HCT116 (cell line): Measurements from ENCODE around the gene CACNA2D3. TPM values are rescaled to one million over a fixed set of nuclear protein-coding genes. Genes with fewer than 3 reads are reported as not detected.

ENCODE experiments used
- ATAC-seq: fragments of 200-7000 bp; cut with Tn5 transposase; 2 replicates; pipeline ENCODE4 v1.9.1; 2020; ENCODE audit warnings: mild to moderate bottlenecking, moderate library complexity
- BruUV-seq: library from RNA; stranded (reverse); fragments of 400-500 nt; replicated peaks from 2 replicates; lab custom pipeline; 2021; lab: Mats Ljungman, UMichigan
- CTCF ChIA-PET: fragments of 300-600 bp; sonication (Branson Sonifier 250); formaldehyde crosslinking; loops from one replicate; lab custom pipeline; 2021; ENCODE audit warnings: antibody characterized with exemption; lab: Charles Lee
- POLR2A ChIA-PET: fragments of 300-600, 350-600 bp; sonication (Branson Sonifier 250); formaldehyde crosslinking; loops from one replicate; lab custom pipeline; 2021; ENCODE audit warnings: antibody characterized with exemption; lab: Charles Lee
- RAD21 ChIA-PET, 2 experiments: fragments of 300-600 bp; sonication (Branson Sonifier 250); formaldehyde crosslinking; loops; one replicate each; lab custom pipeline; 2023; ENCODE audit warnings: low total read pairs in 2 of 2; ENCODE audit not compliant: uncharacterized antibody in 2 of 2, unreplicated experiment in 2 of 2, low non-redundant PET in 1 of 2; lab: Charles Lee
- DNase-seq: peaks from one replicate; pipeline ENCODE4 v3.0.0-alpha.2; 2010; ENCODE audit warnings: low read depth, low spot score
- H2AFZ ChIP-seq: fragments of 200-600 bp; shearing (Covaris generic), sonication (generic); 2 replicates; pipeline ENCODE4 v1.6.1; 2017; ENCODE audit warnings: low read depth, mixed run types, mixed read lengths, antibody characterized with exemption, low read length; ENCODE audit not compliant: poor library complexity, severe bottlenecking
- H3K27ac ChIP-seq: 2 replicates; pipeline ENCODE4 v1.5.1; 2012; ENCODE audit warnings: low read depth, low read length
- H3K27me3 ChIP-seq: fragments of 200-600 bp; sonication (generic); 2 replicates; pipeline ENCODE4 v1.6.1; 2016; ENCODE audit warnings: mixed run types, low read length, mixed read lengths; ENCODE audit not compliant: insufficient read depth
- H3K36me3 ChIP-seq, 2 experiments: fragments of 200-500 bp in 1 of 2; fragments of 200-600 bp in 1 of 2; sonication (Bioruptor generic) in 1 of 2; sonication (generic) in 1 of 2; 2 replicates each; pipeline versions ENCODE4 v1.5.1 to v1.6.1; 2014 to 2016; ENCODE audit warnings: low read length in 2 of 2, inconsistent platforms in 1 of 2, mixed read lengths in 1 of 2, mixed run types in 1 of 2; ENCODE audit not compliant: insufficient read depth in 2 of 2, control insufficient read depth in 1 of 2
- H3K4me1 ChIP-seq, 2 experiments: fragments of 200-600 bp in 1 of 2; sonication (generic) in 1 of 2; 2 replicates each; pipeline versions ENCODE4 v1.5.1 to v1.6.1; 2012 to 2017; ENCODE audit warnings: low read length in 2 of 2, inconsistent platforms in 1 of 2, mild to moderate bottlenecking in 1 of 2, mixed read lengths in 1 of 2, mixed run types in 1 of 2, moderate library complexity in 1 of 2; ENCODE audit not compliant: insufficient read depth in 2 of 2, control insufficient read depth in 1 of 2
- H3K4me2 ChIP-seq: fragments of 200-600 bp; sonication (generic); 2 replicates; pipeline ENCODE4 v1.6.1; 2017; ENCODE audit warnings: mixed run types, low read length, mixed read lengths
- H3K4me3 ChIP-seq, 2 experiments: fragments of 200-600 bp in 1 of 2; sonication (generic) in 1 of 2; replicated peaks in 1 of 2; 2 replicates each; pipeline ENCODE4 v1.5.1; 2011 to 2016; ENCODE audit warnings: low read length in 2 of 2, control low read depth in 1 of 2, low read depth in 1 of 2, mild to moderate bottlenecking in 1 of 2, mixed read lengths in 1 of 2, mixed run types in 1 of 2
- H3K79me2 ChIP-seq: fragments of 200-600 bp; sonication (generic); 2 replicates; pipeline ENCODE4 v1.6.1; 2017; ENCODE audit warnings: mild to moderate bottlenecking, mixed run types, low read length, moderate library complexity, mixed read lengths; ENCODE audit not compliant: insufficient read depth
- H3K9ac ChIP-seq: fragments of 200-600 bp; sonication (generic); 2 replicates; pipeline ENCODE4 v1.6.1; 2016; ENCODE audit warnings: low read length, mixed read lengths
- H3K9me2 ChIP-seq: fragments of 200-600 bp; sonication (generic), shearing (Covaris generic); 2 replicates; pipeline ENCODE4 v1.6.1; 2017; ENCODE audit warnings: mixed run types, mild to moderate bottlenecking, moderate library complexity; ENCODE audit not compliant: insufficient read depth
- H3K9me3 ChIP-seq, 2 experiments: fragments of 200-500 bp in 1 of 2; fragments of 200-600 bp in 1 of 2; sonication (Bioruptor generic) in 1 of 2; sonication (generic) in 1 of 2; 2 replicates each; pipeline ENCODE4 v1.6.1; 2014 to 2017; ENCODE audit warnings: low read length in 2 of 2, mixed read lengths in 2 of 2, inconsistent platforms in 1 of 2, low read depth in 1 of 2, mild to moderate bottlenecking in 1 of 2, mixed run types in 1 of 2, moderate library complexity in 1 of 2; ENCODE audit not compliant: control insufficient read depth in 1 of 2, insufficient read depth in 1 of 2
- H4K20me1 ChIP-seq: fragments of 200-600 bp; sonication (generic), shearing (Covaris generic); 2 replicates; pipeline ENCODE4 v1.6.1; 2017; ENCODE audit warnings: mixed run types, mild to moderate bottlenecking, moderate library complexity; ENCODE audit not compliant: insufficient read depth
- CEBPB ChIP-seq: IDR thresholded peaks from 2 replicates; pipeline ENCODE4 v1.6.1; 2012; ENCODE audit warnings: low read depth
- CTCF ChIP-seq, 3 experiments: fragments of 200-600 bp in 1 of 3; sonication (generic) in 1 of 3; IDR thresholded peaks in 2 of 3; conservative IDR thresholded peaks in 1 of 3; 2 replicates each; pipeline ENCODE4 v1.5.1; 2012 to 2017; ENCODE audit warnings: low read depth in 2 of 3, low read length in 2 of 3, antibody characterized with exemption in 1 of 3, borderline replicate concordance in 1 of 3, control low read depth in 1 of 3, mild to moderate bottlenecking in 1 of 3, mixed read lengths in 1 of 3, mixed run types in 1 of 3, moderate library complexity in 1 of 3; ENCODE audit not compliant: insufficient read depth in 1 of 3
- EGR1 ChIP-seq: IDR thresholded peaks from 2 replicates; pipeline ENCODE4 v1.6.1; 2012; ENCODE audit warnings: low read depth
- EZH2phosphoT487 ChIP-seq: fragments of 200-600 bp; IDR thresholded peaks from 2 replicates; pipeline ENCODE4 v1.6.1; 2018; ENCODE audit warnings: antibody characterized with exemption, borderline replicate concordance
- FOSL1 ChIP-seq: IDR thresholded peaks from 2 replicates; pipeline ENCODE4 v1.6.1; 2012; ENCODE audit warnings: low read depth
- JUND ChIP-seq: IDR thresholded peaks from 2 replicates; pipeline ENCODE4 v1.6.1; 2012
- POLR2A ChIP-seq: IDR thresholded peaks from 2 replicates; pipeline ENCODE4 v1.7.0; 2011; ENCODE audit warnings: borderline replicate concordance; ENCODE audit not compliant: insufficient read depth, insufficient read length; ENCODE audit errors: extremely low read depth
- POLR2AphosphoS5 ChIP-seq: IDR thresholded peaks from 2 replicates; pipeline ENCODE4 v1.6.1; 2011; ENCODE audit warnings: mild to moderate bottlenecking, low read depth, low read length, moderate library complexity
- RAD21 ChIP-seq: IDR thresholded peaks from 2 replicates; pipeline ENCODE4 v1.6.1; 2012; ENCODE audit warnings: low read depth, mild to moderate bottlenecking
- SIN3A ChIP-seq: IDR thresholded peaks from 2 replicates; pipeline ENCODE4 v1.6.1; 2012; ENCODE audit warnings: low read depth
- TCF7L2 ChIP-seq: IDR thresholded peaks from 2 replicates; pipeline ENCODE4 v1.7.0; 2011; ENCODE audit warnings: borderline replicate concordance, inconsistent platforms; ENCODE audit not compliant: insufficient read depth, insufficient read length; ENCODE audit errors: extremely low read depth
- ZFX ChIP-seq: fragments of 450-650 bp; IDR thresholded peaks from 2 replicates; pipeline ENCODE4 v1.6.1; 2017
- intact Hi-C: fragments of 100-400 bp; cut with micrococcal nuclease; formaldehyde crosslinking; loops from 2 replicates; pipeline ENCODE4 v1.10.0; 2022
- total RNA-seq: library from RNA; stranded (reverse); gene quantifications from one replicate; pipeline ENCODE4 v1.2.1, GENCODE V29; 2021; ENCODE audit not compliant: unreplicated experiment
- TF ChIP-seq, protein P1 (sequence below): IDR thresholded peaks from 2 replicates; pipeline ENCODE4 v1.6.1; 2012
- TF ChIP-seq, protein P2 (sequence below): IDR thresholded peaks from 2 replicates; pipeline ENCODE4 v1.6.1; 2012

CACNA2D3 gene
- total RNA-seq, 1 experiment from 2014 or later, result 0.20 TPM

DNA sequence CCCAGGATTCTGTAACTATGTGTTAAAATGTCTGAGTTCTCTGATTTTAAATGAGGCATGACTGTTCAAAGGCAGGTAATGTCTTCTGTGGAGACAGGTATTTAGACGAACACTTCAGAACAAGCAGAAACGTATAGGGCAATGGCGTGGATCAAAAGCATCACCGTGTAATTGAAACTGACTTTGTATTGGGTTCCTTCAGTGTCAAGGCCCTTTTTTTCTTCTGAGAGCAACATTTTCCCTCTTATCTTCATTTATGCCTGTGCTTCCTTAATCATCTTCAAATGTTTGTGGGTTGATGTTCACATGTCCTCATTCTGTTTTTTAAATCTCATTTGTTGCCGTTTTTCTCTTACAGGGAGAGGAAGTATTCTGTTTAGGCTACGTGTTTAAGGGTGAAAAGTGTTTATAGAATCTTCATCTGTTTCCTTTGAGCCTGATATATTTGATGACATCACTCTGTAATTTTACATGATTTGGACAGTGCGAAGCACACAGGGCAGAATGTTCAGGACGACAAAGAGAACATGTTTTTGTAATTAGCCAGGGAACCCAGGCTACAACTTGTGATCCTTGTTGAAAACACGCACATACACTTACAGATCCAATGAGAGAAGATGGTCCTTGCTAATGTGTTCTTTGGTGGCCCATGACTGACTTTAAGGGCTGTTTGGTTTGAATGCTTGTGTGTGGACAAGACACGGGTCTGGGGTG, 609.5 kb downstream of the CACNA2D3 start:
- H3K79me2 ChIP-seq, result no peaks in the 10 kb centered on the region
- H3K9me3 ChIP-seq, result peaks cover 0 to 16% of the 10 kb centered on the region in 2 experiments; a peak in 2 of 4 replicates
- H3K27me3 ChIP-seq, result no peaks in the 10 kb centered on the region
- H4K20me1 ChIP-seq, result no peaks in the 10 kb centered on the region
- no peaks in the 10 kb centered on the region for H3K4me1 ChIP-seq
- TF ChIP-seq ZFX, result no peak
- TF ChIP-seq JUND, result no peak
- TF ChIP-seq TCF7L2, result no peak
- no peak for TF ChIP-seq CEBPB
- no peak for TF ChIP-seq CTCF (IDR thresholded peaks at IDR 0.05 in 2 of 3, conservative IDR thresholded peaks at IDR 0.05 in 1 of 3; ENCODE audit: borderline replicate concordance in 1 of 3, insufficient read depth in 1 of 3, low read depth in 2 of 3, low read length in 2 of 3)
- TF ChIP-seq POLR2AphosphoS5, result no peak
- TF ChIP-seq POLR2A, result no peak
- TF ChIP-seq, protein P1, sequence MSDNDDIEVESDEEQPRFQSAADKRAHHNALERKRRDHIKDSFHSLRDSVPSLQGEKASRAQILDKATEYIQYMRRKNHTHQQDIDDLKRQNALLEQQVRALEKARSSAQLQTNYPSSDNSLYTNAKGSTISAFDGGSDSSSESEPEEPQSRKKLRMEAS, result no peak
- TF ChIP-seq FOSL1, result no peak
- TF ChIP-seq RAD21, result no peak
- no peak for TF ChIP-seq SIN3A
- TF ChIP-seq EGR1, result no peak
- TF ChIP-seq, protein P2, sequence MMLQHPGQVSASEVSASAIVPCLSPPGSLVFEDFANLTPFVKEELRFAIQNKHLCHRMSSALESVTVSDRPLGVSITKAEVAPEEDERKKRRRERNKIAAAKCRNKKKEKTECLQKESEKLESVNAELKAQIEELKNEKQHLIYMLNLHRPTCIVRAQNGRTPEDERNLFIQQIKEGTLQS, result no peak
- no peak for TF ChIP-seq EZH2phosphoT487
- TF ChIP-seq, all 23 proteins: peak for 0
- POLR2A ChIA-PET, result no interaction called here
- CTCF ChIA-PET, result no interaction called here
- H3K9ac ChIP-seq, result no peak overlapping the region
- DNase-seq (no peak), ATAC-seq (no peak)
- H2AFZ ChIP-seq, result no peak overlapping the region
- H3K4me2 ChIP-seq, result no peak overlapping the region
- H3K36me3 ChIP-seq, result no peaks in the 10 kb centered on the region
- no peak overlapping the region for H3K4me3 ChIP-seq
- no TSS peak for BruUV-seq
- RAD21 ChIA-PET, result no interaction called here
- no peaks in the 10 kb centered on the region for H3K9me2 ChIP-seq
- intact Hi-C loops, result no loop called here
- H3K27ac ChIP-seq, result no peak overlapping the region
